Erythroblast (primary cell): ENCODE data around the gene MAD1L1.

Experiments used
- GATA1 ChIP-seq: IDR thresholded peaks from 2 replicates; pipeline ENCODE4 v1.6.1; 2011; ENCODE audit warnings: low read depth, mild to moderate bottlenecking, control low read depth, low read length, moderate library complexity
- POLR2A ChIP-seq: IDR thresholded peaks from 2 replicates; pipeline ENCODE4 v1.6.1; 2011; ENCODE audit warnings: mild to moderate bottlenecking, low read length

DNA sequence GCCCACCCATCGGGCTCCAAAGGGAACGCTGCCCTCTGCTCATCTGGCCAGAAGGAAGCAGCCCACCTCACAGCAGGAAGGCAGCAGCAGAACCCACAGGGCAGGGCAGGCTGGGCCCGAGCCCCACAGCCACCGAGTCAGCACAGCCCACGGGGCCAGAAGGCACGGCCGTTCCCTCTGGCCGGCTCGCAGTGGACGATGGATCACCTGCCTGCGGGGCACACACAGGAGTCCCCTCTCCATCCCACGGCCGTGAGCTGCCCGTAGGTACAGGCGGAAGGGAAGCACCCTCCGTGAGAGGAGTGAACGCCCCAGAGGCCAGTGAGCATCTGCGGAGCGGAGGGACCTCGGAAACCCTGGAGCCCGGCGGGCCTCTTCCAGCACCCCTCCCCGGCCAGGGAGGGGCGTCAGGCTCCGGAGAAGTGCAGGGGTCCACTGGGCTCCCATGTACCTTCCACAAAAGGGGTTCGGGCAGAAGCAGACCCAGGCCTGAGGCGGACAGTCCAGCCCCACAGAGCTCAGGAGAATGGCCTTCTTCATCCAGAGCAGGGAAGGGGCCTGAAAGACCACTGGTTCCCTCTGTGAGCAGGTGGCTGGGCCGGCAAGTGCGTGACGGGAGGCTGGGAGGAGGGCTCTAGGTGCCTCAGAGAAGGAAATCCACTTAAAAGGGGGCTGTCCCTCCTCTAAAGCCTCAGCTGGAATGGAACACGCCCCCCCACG lies 20.9 kb upstream of the MAD1L1 start:
- TF ChIP-seq POLR2A: no peak
- TF ChIP-seq GATA1: no peak
